B cell (primary cell): ENCODE data around the gene SAFB. TPM values are rescaled to one million over a fixed set of nuclear protein-coding genes. Genes with fewer than 3 reads are reported as not detected.

Experiments used
- ATAC-seq: fragments of 200-7000 bp; cut with Tn5 transposase; one replicate; pipeline ENCODE4 v1.10.0; 2021; ENCODE audit warnings: low read depth, mild to moderate bottlenecking, moderate number of reproducible peaks, moderate library complexity
- CTCF ChIA-PET: fragments of 350-600 bp; sonication (Branson Sonifier 250); formaldehyde crosslinking; loops from one replicate; lab custom pipeline; 2021; ENCODE audit warnings: antibody characterized with exemption, inconsistent platforms; lab: Charles Lee
- POLR2A ChIA-PET: fragments of 350-600 bp; sonication (Branson Sonifier 250); formaldehyde crosslinking; loops from one replicate; lab custom pipeline; 2021; ENCODE audit warnings: antibody characterized with exemption; lab: Charles Lee
- DNase-seq: peaks from one replicate; pipeline ENCODE4 v3.0.0; 2013
- H2AFZ ChIP-seq: 2 replicates; pipeline ENCODE4 v1.6.1; 2012; ENCODE audit warnings: mild to moderate bottlenecking, low read depth, low read length; ENCODE audit not compliant: insufficient read depth, poor library complexity, severe bottlenecking
- H3K27ac ChIP-seq, 2 donors: 1 replicate in 1 of 2; 2 replicates in 1 of 2; pipeline ENCODE4 v1.5.1; 2012 to 2013; ENCODE audit warnings: low read length in 2 of 2, mild to moderate bottlenecking in 2 of 2, moderate library complexity in 1 of 2
- H3K27me3 ChIP-seq, 4 experiments: fragments of 200-600 bp in 1 of 4; sonication (generic) in 1 of 4; replicated peaks in 1 of 4; 1 replicate in 2 of 4; 2 replicates in 2 of 4; pipeline versions ENCODE4 v1.6.1 to v1.7.0; 2013 to 2016; ENCODE audit warnings: low read length in 3 of 4, mild to moderate bottlenecking in 2 of 4, mixed read lengths in 1 of 4, moderate library complexity in 1 of 4; ENCODE audit not compliant: insufficient read depth in 4 of 4, control insufficient read depth in 3 of 4; ENCODE audit errors: control extremely low read depth in 1 of 4
- H3K36me3 ChIP-seq, 2 experiments: replicated peaks in 1 of 2; 1 replicate in 1 of 2; 2 replicates in 1 of 2; pipeline versions ENCODE4 v1.6.1 to v1.7.1; 2013; ENCODE audit warnings: low read length in 1 of 2; ENCODE audit not compliant: insufficient read depth in 2 of 2, control insufficient read depth in 1 of 2; ENCODE audit errors: control extremely low read depth in 1 of 2, extremely low read depth in 1 of 2
- H3K4me1 ChIP-seq, 2 donors: fragments of 200-600 bp in 1 of 2; sonication (generic) in 1 of 2; 1 replicate in 1 of 2; 2 replicates in 1 of 2; pipeline versions ENCODE4 v1.5.1 to v1.6.1; 2013 to 2017; ENCODE audit warnings: low read length in 2 of 2; ENCODE audit not compliant: control insufficient read depth in 2 of 2, insufficient read depth in 2 of 2
- H3K4me2 ChIP-seq: replicated peaks from 2 replicates; pipeline ENCODE3; 2012; ENCODE audit warnings: mild to moderate bottlenecking, low read depth, low read length; ENCODE audit not compliant: poor library complexity, severe bottlenecking
- H3K4me3 ChIP-seq, 5 experiments: fragments of 200-600 bp in 1 of 5; sonication (generic) in 1 of 5; 1 replicate in 3 of 5; 2 replicates in 2 of 5; pipeline versions ENCODE4 v1.5.1 to v1.7.0; 2011 to 2016; ENCODE audit warnings: low read length in 4 of 5, mild to moderate bottlenecking in 4 of 5, low read depth in 2 of 5, control low read depth in 1 of 5, moderate library complexity in 1 of 5; ENCODE audit not compliant: insufficient read depth in 1 of 5; ENCODE audit errors: control extremely low read depth in 1 of 5, extremely low read depth in 1 of 5
- H3K79me2 ChIP-seq: fragments of 200-600 bp; sonication (generic); one replicate; pipeline ENCODE4 v1.6.0; 2016; ENCODE audit warnings: low read length; ENCODE audit not compliant: control insufficient read depth, insufficient read depth
- H3K9ac ChIP-seq: fragments of 200-600 bp; sonication (generic); 2 replicates; pipeline ENCODE4 v1.6.1; 2017; ENCODE audit warnings: mild to moderate bottlenecking, low read length, moderate library complexity
- H3K9me3 ChIP-seq, 3 donors: one replicate each; pipeline versions ENCODE4 v1.6.1 to v1.7.1; 2013; ENCODE audit warnings: low read length in 2 of 3; ENCODE audit not compliant: control insufficient read depth in 2 of 3, insufficient read depth in 1 of 3; ENCODE audit errors: control extremely low read depth in 1 of 3
- H4K20me1 ChIP-seq: 2 replicates; pipeline ENCODE4 v1.6.0; 2012; ENCODE audit warnings: mild to moderate bottlenecking, low read length; ENCODE audit not compliant: insufficient read depth, control insufficient read depth, poor library complexity, severe bottlenecking
- H3K27ac Mint-ChIP-seq: one replicate; pipeline ENCODE4 v1.8.0; 2021; ENCODE audit warnings: mixed read lengths
- H3K27me3 Mint-ChIP-seq: one replicate; pipeline ENCODE4 v1.8.0; 2021; ENCODE audit warnings: mixed read lengths
- H3K4me1 Mint-ChIP-seq: one replicate; pipeline ENCODE4 v1.8.0; 2021; ENCODE audit warnings: mixed read lengths
- H3K4me3 Mint-ChIP-seq: one replicate; pipeline ENCODE4 v1.8.0; 2021; ENCODE audit warnings: mixed read lengths
- H3K9me3 Mint-ChIP-seq: one replicate; pipeline ENCODE4 v1.8.0; 2022; ENCODE audit warnings: mixed read lengths; ENCODE audit not compliant: insufficient read depth
- EZH2 ChIP-seq: IDR thresholded peaks from 2 replicates; pipeline ENCODE4 v1.6.1; 2012; ENCODE audit warnings: borderline replicate concordance, low read depth, mild to moderate bottlenecking, moderate library complexity, low read length; ENCODE audit not compliant: insufficient read depth, poor library complexity, severe bottlenecking
- WGBS: methylation state at CpG from one replicate; pipeline ENCODE4 v1.1.5; 2013; ENCODE audit warnings: missing lambda C conversion rate; ENCODE audit not compliant: insufficient coverage; 5-methylcytosine and 5-hydroxymethylcytosine counted together
- intact Hi-C: fragments of 100-400 bp; cut with micrococcal nuclease; formaldehyde crosslinking; loops from one replicate; pipeline ENCODE4 v1.10.0; 2022
- polyA plus RNA-seq: library from polyadenylated mRNA; depleted of rRNA; stranded (reverse); fragments of >200 nt; gene quantifications from 2 replicates; pipeline ENCODE4 v1.2.3, GENCODE V29; 2012
- total RNA-seq, 2 donors: library from RNA; stranded (reverse); fragments of 120-200 nt in 1 of 2; gene quantifications; 1 replicate in 1 of 2; 2 replicates in 1 of 2; pipeline versions ENCODE4 v1.2.3 to v1.2.4, GENCODE V29; 2013 to 2022
- TF ChIP-seq, protein P1 (sequence below): fragments of 200-600 bp; IDR thresholded peaks from one replicate; pipeline ENCODE4 v1.8.0; 2022; ENCODE audit warnings: antibody characterized with exemption, mild to moderate bottlenecking

SAFB gene
- total and polyA plus RNA-seq, 2 donors (not counting 1 experiment from before 2014, with no cell fraction given), result 91.0 to 221 TPM

DNA sequence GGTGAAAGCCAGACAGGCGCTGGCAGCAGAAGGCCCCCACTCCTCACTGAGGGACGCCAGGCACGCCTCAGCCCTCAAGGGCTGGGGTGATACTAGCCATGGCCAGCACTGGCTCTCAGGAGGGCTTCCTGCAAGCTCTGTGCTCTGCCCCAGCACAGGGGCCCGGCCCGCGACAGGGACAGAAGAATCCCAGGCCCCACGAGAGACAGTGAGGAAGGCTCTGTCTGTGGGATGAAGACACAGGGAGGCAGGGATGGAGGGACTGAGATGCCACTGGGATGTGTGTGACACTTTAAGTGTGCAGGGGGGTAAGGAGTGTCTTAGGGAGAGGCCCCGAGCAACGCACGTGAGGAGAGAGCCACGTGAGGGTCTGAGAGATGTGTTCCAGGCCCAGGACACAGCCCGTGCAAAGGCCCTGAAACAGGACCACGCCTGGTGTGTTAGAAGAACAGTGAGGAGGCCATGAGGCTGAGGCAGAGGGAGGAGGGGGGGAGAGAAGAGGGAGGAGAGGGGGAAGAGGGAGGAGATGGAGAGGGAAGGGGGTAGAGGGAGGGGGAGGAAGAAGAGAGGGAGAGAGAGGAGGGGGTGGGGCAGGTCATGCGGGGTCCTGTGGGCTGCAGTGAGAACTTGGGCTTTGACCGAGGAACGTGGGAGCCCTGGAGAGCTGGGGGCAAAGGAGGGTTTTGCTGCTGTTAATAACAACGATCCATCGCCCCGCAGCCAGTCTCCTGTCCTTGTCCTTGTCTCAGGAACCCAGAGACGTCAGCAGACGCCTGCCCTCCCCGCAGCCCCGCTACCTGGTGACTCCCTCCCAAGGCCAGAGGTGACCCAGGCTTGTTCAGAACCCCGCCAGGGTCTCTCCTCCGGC lies 74.4 kb downstream of the SAFB start:
- ATAC-seq (no peak), DNase-seq (peak; percentile 22)
- peaks cover 0 to 61% of the 10 kb centered on the region in 2 experiments for H3K36me3 ChIP-seq
- no peaks in the 10 kb centered on the region for H3K4me1 ChIP-seq
- peaks cover 0 to 2% (median 0%) of the 10 kb centered on the region in 3 donors for H3K9me3 ChIP-seq
- H4K20me1 ChIP-seq, result peaks cover 78% of the 10 kb centered on the region
- ChIA-PET POLR2A (no interaction called here), CTCF (no interaction called here)
- no peak overlapping the region for H3K9ac ChIP-seq
- H3K9me3 Mint-ChIP-seq, result no peaks in the 10 kb centered on the region
- peaks cover 11% of the 10 kb centered on the region for H3K4me1 Mint-ChIP-seq
- H3K79me2 ChIP-seq, result peaks cover 28% of the 10 kb centered on the region
- intact Hi-C loops, result no loop called here
- no peak for TF ChIP-seq EZH2
- TF ChIP-seq, protein P1, sequence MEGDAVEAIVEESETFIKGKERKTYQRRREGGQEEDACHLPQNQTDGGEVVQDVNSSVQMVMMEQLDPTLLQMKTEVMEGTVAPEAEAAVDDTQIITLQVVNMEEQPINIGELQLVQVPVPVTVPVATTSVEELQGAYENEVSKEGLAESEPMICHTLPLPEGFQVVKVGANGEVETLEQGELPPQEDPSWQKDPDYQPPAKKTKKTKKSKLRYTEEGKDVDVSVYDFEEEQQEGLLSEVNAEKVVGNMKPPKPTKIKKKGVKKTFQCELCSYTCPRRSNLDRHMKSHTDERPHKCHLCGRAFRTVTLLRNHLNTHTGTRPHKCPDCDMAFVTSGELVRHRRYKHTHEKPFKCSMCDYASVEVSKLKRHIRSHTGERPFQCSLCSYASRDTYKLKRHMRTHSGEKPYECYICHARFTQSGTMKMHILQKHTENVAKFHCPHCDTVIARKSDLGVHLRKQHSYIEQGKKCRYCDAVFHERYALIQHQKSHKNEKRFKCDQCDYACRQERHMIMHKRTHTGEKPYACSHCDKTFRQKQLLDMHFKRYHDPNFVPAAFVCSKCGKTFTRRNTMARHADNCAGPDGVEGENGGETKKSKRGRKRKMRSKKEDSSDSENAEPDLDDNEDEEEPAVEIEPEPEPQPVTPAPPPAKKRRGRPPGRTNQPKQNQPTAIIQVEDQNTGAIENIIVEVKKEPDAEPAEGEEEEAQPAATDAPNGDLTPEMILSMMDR, result no peak
- no peaks in the 10 kb centered on the region for H3K27me3 ChIP-seq
- H3K27ac ChIP-seq, result no peak overlapping the region
- no peak overlapping the region for H3K4me3 Mint-ChIP-seq
- no peak overlapping the region for H3K27ac Mint-ChIP-seq
- no peak overlapping the region for H3K4me2 ChIP-seq
- WGBS, result 90% methylated on average over 25 of the region's 25 CpGs
- H2AFZ ChIP-seq, result no peak overlapping the region
- no peak overlapping the region for H3K4me3 ChIP-seq
- H3K27me3 Mint-ChIP-seq, result no peaks in the 10 kb centered on the region
